DMS 273 (cell line): ENCODE results near the gene HS3ST3A1.
"Not testable (repeated sequence)": the region's sequence is repeated elsewhere in the genome, so short reads cannot be mapped to it uniquely, and the experiment has no call there.

ENCODE experiments used
- DNase-seq: peaks from one replicate; lab custom pipeline; 2025; ENCODE audit not compliant: unreplicated experiment; lab: John Stamatoyannopoulos, UW

Gene HS3ST3A1

DNA sequence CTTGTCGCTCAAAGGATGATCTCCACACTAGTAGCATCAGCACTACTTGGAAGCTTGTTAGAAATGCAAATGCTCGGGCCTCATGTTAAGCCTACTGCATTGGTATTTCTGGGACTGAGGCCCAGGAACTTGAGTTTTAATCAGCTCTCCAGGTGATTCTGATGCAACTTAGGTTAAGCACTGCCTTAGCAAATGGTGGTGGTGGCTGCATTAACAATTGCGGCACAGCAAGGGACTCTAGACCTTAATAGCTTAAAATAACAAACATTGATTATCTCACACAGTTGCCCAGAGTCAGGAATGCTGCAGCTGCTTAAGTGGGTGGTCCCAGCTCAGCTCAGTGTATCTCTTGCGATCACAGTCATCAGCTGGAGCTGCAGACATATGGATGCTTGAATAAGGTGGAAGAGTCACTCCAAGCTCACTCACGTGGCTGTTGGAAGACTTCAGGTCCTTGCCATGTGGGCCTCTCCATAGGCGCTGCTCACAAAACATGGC is 25.8 kb downstream of the HS3ST3A1 start:
- DNase-seq = no peak

DNA sequence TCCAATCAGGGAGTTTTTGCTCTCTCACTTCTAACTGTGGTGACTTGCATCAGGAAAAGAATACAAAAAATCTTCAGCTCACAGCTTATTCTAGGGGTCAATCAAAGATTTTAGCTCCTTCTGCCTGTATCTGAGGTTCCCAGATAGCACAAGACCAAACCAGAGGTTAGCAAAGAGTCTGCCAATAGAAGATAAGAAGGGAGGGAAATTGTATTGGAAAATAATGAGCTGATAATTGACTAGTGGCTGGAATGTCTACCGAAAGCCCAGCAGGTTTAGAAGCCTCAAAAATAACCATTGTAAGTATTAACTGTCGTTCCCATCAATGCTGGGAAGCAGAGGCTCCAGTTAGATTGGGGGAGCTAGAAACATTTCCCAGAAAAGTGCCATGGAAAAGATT is 26.3 kb downstream of the HS3ST3A1 start:
- no peak for DNase-seq

DNA sequence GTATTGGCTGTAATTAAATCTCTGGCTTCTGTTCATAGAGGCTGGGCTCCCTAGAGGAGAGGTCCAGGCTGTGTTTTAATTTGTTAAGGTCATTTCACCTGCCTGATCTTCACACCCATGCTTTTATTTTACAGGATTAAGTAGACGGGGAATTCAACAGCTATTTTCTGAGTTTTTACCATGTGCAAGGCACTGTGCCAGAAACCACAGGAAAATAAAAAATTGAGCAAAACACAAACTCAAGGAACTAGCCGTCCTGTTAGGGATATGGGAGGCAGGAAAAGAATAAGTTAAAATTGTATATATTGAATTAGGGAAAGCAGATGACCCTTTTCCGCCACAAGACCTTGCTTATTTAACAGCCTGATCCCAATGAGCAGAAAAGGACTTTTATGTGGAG is 29.1 kb downstream of the HS3ST3A1 start:
- DNase-seq = no peak

DNA sequence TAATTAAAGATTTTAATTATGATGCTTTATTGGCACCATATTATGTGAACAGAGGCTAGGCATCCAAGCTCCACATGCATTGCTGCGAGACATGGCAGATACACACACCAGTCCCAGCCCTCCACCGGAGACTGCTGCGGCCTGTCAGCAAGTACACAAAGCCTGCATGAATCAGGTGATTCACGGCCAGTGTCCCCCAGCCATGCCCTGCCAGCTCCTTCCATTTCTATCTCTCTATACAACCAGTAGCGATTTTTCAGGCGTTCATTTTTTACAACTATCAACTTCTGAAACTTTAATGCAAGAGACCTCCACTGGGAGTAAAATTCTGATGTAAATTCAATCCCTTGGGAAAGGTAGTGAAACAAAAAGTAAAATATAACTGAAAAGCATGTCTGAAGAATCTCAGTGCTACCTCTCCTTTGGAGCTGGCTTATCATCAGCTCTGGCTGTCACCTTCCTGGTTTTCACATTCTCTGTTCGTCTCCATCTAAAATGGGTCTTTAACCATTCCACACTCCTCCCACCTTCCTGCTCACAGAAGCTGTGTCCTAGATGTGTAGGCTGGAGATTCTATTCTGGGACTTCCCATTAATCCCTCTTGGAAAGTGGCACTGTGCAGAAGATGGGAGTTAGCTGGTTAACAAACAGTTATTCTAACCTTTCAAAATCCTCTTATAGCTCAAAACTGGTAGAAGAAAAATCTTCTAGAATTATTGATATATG is 32.2 kb downstream of the HS3ST3A1 start:
- DNase-seq = no peak

DNA sequence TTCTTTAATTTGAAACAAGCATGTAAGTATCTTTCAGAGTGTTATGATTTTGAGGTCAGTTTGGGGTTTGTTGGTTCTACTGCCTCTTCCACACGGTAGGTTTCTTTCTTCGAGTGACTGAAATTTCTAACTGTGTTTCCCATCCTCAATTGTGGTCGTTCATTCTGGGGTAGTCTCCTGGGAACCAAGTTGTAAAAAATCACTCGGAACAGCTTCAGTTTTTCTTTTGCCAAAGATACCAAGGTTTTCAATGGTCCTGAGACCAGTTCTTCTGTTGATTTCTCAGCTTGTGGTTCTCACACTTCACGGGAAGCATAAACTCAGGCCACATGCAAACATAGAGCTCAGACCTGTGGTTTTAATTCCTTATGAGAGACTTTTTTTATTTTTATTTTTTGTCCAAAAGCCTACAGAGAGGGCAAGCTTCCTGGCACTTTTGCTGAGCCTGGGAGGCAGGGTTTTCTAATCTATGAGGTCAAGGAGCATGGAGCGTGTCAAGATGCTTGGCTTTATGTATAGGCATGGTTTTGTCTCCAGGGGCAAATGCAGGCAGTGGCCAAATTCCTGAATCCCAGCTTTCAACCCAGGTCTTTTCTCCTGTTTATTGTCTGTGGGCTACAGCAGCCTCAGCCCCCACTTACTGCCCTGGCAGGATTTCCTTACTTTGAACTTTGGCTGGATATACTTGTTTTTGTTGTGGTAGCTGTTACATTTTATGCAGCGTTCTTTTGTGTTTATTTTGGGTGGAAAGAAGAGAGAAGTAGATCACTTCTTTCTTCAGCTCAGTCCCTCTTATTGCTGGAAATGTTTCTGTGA is 32.9 kb downstream of the HS3ST3A1 start:
- no peak for DNase-seq

DNA sequence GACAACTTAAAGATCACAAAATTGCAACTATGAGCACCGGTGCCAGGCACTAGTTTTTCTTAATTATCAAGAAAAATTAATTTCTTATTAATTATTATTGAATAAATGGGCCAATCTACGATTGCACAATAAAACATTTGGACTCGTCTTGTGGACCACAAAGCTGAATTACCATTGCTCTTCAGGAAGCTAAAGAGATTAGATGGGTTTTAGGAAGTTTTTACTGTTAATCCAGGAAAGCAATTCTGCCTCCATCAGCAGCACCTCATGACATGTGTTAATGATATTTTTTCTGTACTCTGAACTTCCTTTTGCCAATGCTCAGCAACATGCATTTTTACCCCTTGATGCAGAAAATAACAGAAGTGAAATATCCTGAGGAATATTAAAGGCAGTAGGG is 37.9 kb downstream of the HS3ST3A1 start:
- no peak for DNase-seq

DNA sequence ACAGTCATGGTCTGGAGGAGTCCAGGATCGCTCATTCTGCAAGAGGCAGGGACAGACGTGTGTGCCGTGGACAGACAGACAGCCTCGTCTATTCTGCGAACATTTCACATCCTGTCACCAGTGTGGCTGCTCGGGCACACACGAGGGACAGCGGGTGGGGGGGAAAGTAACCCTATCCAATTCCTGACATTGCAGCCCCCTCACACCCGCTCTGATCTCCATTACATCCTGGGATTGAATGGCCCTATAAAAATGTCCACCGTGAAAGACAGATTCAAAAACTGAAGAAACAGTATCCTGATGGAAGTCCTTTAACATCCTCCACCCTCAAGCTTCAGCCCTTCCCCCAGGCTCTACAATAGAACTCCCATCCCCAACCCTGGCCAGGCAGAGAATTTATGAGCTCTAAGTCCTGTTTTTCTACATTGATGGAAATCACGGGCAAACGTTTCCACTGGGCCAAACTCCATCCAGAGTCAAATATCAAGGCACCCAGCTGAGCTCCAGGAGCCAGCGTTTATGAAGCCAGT is 39.4 kb downstream of the HS3ST3A1 start:
- DNase-seq = no peak

DNA sequence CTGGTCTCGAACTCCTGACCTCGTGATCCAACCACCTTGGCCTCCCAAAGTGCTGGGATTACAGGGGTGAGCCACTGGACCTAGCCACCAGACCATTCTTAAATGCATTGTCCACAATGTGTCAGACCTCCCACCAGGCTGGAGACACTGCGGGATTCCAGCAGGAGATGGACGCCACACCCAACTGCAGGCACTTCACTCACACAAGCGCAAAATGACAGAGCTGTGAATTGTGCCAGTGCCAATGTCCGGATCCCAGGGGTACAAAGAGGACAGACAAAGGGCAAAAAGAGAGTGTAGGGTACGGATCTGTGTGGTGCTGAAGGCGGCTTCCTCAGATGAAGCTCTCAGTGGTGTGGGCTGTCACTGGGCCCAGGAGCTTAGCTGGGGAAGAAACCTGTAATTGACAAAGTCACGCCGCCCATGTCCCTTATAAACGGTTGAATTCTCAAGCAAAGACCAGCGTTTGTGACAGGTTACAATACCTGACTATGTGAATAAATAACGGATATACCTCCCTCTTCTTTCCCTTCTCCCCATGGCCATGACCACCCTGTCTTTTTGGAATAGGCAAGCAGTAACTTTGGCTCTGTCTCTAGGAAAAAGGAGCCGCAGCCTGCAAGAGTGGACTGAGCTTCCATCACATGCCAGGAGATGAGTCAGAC is 40.0 kb downstream of the HS3ST3A1 start:
- no peak for DNase-seq

DNA sequence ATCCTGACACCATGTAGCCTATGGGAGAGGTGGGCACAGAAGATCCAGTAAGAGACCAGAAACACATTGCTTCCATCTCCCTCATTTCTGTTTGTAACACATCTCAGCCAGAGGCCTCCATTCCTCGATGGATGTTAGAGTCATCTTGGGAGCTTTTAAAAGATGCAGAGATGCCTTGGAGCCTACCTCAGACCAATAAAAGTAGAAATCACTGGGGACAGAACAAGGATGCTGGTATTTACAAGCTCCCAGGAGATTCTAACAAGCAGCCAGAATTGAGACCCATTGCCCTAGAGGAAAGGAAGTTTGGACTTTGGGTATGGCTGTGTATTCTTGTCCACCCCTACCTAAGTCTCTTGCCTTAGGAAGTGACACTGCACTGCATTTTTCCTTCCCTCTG is 40.8 kb downstream of the HS3ST3A1 start:
- no peak for DNase-seq

DNA sequence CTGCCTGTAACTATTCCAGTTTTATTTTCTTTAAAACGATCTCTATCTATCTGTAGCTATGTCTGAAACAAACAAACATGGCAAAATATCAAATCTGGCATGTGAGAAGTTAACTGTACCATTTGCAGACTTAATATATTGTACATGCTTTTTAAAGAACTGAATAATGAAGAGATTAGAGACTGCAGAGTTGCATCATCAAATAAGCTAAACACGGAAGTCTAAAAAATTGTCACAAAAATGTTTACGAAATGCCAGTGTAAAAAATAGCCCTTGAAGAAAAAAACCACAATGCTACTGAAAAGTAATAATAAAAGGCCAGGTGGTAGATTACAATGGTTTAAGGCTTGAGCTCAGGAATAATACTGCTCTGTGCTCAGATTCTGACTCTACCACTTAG is 43.1 kb downstream of the HS3ST3A1 start:
- DNase-seq = no peak

DNA sequence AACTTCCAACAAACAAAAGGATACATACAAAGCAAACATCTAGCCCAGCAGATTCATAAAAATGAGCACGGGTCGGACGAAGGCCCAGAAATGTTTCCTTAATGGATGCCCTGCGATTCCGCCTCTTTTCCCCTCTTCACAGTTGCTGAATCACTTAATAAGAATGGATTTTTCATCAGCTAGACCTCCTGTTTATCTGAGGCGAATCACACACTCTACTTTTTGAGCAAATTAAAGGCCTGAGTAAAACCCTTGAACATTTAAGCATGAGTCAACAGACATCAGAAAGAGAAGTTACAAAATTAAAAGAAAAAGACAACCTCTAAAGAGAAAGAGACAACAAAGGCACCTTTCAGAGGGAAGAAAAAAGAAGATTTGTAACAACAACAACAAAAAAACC is 44.7 kb downstream of the HS3ST3A1 start:
- DNase-seq = no peak

DNA sequence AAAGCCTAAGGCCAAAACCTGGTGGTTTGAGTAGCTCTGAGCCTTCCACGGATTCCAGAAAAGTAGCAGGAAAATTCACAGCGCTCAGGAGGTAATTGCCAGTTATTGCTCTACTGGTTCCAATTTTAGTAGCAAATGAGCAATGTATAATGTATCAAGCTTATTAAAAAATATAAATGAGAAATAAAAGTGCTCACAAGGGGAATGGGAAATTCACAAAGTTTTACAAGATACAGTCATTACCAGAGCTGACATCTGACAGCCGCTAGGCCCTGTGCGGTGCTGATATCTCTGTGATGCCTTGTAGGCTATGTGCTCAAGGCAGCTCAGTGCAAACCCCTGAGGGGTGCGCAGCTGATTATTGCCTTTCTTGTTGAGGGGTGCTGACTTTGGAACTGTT is 47.5 kb downstream of the HS3ST3A1 start:
- DNase-seq = no peak

DNA sequence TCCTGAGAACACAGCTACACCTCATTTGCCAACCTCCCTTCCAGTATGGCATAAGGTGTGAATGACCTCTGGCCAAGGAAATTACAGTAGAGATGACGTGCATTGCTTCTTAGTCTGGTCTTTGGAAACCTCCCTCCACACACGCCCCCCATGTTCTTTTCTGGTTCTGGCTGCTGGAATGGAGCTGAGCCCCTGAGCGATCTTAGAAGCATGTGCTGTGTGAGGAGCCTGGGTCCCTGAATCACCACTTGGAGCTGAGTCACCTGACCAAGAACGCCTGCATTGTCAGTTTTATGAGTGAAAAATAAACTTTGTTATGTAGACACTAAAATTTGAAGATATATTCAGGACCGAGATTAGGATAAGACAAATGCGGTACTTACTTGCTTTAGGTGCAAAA is 51.4 kb downstream of the HS3ST3A1 start:
- no peak for DNase-seq

DNA sequence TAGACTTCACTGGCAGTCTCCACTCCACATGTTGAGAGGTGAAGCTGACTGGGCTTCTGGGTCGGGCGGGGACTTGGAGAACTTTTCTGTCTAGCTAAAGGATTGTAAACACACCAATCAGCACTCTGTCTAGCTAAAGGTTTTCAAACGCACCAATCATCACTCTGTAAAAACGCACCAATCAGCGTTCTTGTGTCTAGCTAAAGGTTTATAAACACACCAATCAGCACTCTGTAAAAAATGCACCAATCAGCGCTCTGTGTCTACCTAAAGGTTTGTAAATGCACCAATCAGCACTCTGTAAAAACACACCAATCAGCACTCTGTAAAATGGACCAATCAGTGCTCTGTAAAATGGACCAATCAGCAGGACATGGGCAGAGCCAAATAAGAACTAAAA is 53.2 kb downstream of the HS3ST3A1 start:
- not testable (repeated sequence) for DNase-seq

DNA sequence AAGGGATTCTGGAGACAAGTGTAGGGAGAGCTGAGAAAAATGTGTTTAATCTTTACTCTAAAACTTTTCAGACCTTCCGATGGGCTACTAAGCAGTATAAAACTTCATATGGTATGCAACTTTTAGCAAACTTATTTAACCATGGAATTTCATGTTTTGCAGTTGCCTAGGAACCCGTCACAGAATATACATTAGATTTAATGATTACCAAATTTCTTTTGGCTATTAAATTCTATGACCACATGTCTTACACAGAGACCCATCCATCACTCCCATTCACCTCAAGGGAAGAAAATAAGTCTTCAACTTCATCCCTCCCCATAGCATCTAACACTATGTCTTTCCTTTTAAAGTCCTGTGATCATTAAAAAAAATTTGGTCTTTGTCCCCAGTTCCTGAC is 54.9 kb downstream of the HS3ST3A1 start:
- no peak for DNase-seq

DNA sequence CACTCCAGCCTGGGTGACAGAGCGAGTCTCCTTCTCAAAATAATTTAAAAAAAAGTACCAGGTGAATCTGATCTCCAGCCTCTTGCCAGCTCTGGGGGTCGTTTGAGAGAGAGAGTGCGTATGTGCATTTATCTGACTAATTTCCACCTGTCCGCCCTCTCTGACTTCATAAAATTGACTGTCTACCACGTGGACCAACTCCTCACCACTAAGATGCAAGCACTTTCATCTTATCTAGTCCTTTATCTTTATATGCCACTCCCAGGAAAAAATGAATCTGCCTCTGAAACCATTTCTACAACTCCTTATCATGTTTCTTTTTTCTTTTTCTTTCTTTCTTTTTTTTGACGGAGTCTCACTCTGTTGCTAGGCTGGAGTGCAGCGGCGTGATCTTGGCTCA is 55.8 kb downstream of the HS3ST3A1 start:
- no peak for DNase-seq

DNA sequence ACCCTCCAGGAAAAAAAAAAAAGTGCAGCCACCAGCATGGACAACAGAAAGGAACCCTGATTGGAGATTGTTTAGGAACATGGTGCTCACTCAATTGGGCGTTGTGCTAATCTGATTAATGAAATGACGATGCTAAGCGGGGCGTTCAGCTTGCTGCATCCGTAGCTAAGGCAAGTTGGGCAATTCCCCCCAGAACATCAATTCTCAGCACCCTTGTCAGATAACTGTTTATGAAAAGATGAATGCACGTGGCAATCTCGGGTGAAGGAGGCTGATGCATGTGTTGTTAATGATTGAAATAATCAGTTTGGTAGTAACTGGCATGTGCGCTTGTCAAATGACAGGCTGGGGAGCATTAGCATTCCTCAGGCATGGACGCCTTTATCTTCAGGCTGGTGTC is 57.0 kb downstream of the HS3ST3A1 start:
- DNase-seq = no peak

DNA sequence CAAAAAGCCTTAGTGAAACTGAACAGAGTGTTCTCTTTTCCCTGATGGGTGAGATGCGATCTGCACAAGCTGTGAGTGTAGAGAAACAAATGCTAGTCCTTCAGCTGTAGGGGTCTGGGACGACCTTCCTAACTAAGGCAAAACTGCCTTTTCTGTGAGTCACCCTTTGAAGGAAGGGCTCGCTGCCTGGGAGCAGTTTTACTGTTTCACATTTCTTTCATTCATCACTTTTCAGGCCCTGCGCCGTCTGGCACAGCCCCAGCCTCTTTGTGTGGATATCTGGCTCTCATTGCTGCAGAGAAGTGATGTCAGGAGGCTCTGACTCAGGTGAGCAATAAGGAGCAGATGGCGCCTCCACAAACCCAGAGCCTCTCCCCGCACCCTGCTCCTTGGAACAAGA is 57.4 kb downstream of the HS3ST3A1 start:
- no peak for DNase-seq

DNA sequence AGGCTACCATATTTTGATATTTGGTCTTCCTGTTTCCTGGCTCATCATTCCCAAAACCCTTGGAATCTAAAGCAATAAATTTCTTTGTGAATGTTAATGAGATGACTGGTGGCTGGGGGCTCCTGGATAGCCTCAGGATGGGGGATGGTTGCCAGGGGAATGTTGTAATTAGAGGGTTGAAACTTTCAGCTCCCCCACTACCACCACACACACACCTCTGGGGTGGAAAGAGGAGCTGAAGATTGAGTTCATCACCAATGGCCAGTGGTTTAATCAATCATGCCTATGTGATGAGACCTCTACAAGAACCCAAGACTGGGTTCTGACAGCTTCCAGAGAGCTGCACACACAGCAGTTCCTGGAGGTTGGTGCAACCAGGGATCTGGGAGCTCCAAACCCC is 59.1 kb downstream of the HS3ST3A1 start:
- DNase-seq = no peak

DNA sequence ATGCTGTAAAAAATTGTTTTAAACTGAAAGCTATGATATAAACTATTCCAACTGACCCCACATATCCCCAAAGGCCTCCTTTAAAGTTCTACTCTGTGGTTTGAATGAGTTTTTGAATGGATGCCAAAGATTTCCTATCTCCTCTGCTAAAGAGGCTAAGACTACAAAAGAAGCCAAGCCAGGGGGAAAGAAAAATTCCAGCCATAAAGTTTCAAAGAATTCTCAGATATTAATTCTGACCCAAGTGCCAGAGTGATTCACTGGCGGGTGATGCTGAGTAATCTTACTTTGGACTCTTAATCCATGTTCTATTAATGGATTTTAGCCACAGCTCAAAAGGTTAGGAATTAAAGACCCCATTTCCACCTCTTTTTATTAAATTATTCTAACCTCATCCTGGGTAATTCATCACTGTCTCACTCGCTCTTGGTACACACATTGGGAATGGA is 60.7 kb downstream of the HS3ST3A1 start:
- DNase-seq = no peak

DNA sequence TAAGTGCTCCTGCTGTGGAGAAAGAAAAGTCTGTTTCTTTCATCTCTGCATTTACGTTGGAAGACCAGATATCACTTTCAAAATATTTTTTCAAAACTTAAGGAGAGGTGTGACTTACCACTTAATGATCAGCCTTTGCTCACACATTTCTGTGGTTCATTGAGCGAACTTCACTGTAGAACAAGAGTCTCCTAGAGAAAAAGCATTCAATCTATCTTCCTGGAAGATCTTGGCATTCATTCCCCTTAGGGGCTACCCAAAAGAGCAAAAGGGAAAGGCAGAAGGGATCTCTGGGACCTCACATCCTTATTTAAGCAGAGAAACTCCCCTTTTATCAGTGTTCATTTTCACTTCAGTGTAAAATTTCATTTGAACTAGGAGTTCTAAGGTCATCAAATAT is 61.2 kb downstream of the HS3ST3A1 start:
- no peak for DNase-seq

DNA sequence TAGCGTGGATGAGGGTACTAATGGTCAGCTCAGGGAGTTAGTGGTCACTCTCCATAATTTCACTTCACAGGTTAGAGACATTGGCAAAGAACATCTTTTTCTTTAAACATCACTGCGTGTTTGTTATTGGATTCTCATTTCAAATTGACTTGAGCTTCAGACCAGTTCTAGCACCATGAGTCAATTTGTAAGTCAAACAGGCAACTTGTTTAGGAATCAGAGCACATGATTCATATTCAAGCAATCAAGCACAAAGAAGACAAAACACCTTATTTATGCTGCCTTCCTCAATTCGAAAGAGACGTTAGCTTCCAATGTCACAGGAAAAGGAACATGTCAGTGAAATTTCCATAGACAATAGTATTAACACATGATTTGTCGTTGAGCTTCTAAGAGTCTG is 62.3 kb downstream of the HS3ST3A1 start:
- DNase-seq = no peak
